WERI-Rb-1 (cell line): ENCODE results near the gene COMMD7.
A peak's percentile ranks its signal among the peaks of the same experiment; 100 is the strongest.

Experiments
- DNase-seq: peaks from one replicate; pipeline ENCODE4 v3.0.0-alpha.2; 2020
- H3K27ac ChIP-seq: fragments of 250-450 bp; sonication (Bioruptor Pico); 2 replicates; pipeline ENCODE4 v1.5.1; 2020; ENCODE audit warnings: mild to moderate bottlenecking, moderate library complexity
- H3K27me3 ChIP-seq: fragments of 250-450 bp; sonication (Bioruptor Pico); 2 replicates; pipeline ENCODE4 v1.5.1; 2021; ENCODE audit warnings: mild to moderate bottlenecking, low read depth, moderate library complexity; ENCODE audit not compliant: insufficient read depth, severe bottlenecking
- H3K36me3 ChIP-seq: fragments of 250-450 bp; sonication (Bioruptor Pico); 2 replicates; pipeline ENCODE4 v1.5.1; 2020; ENCODE audit warnings: mild to moderate bottlenecking, moderate library complexity
- H3K4me3 ChIP-seq: 2 replicates; pipeline ENCODE4 v1.5.1; 2011; ENCODE audit warnings: low read depth, mild to moderate bottlenecking, control low read depth, low read length
- H3K9me3 ChIP-seq: fragments of 250-450 bp; sonication (Bioruptor Pico); 2 replicates; pipeline ENCODE4 v1.5.1; 2021; ENCODE audit warnings: mild to moderate bottlenecking, moderate library complexity; ENCODE audit not compliant: severe bottlenecking
- TF ChIP-seq, protein P1 (sequence below): IDR thresholded peaks from 2 replicates; pipeline ENCODE4 v1.5.1; 2011; ENCODE audit warnings: low read depth, mild to moderate bottlenecking, control low read depth, inconsistent platforms, low read length

The COMMD7 gene

DNA sequence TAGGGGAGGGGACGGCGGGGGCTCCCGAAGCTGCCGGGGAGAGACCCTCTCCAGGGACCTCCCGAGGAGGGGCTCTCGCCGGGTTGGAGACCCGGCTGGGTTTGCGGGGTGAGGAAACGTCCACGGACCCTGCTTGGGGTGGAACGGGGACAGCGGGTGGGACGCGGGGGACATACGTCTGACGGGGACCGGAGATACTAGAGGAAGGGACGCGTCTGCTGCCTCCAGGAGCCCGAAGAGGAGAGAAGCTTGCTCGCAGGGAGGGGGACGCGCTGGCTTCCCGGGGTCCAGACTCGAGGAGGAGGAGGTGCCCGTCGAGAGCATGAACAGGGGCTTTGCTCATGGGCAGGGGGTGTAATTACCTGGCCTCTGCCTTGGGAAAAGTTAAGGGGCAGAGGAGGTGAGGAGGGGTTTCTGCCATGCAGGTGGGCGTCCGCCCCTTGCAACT is 19.5 kb upstream of the COMMD7 start:
- Histone ChIP-seq H3K27ac (peak overlapping the region; percentile 70), H3K4me3 (peak overlapping the region; percentile 85), H3K9me3 (no peaks in the 10 kb centered on the region), H3K27me3 (no peaks in the 10 kb centered on the region), H3K36me3 (no peaks in the 10 kb centered on the region)
- TF ChIP-seq, protein P1, sequence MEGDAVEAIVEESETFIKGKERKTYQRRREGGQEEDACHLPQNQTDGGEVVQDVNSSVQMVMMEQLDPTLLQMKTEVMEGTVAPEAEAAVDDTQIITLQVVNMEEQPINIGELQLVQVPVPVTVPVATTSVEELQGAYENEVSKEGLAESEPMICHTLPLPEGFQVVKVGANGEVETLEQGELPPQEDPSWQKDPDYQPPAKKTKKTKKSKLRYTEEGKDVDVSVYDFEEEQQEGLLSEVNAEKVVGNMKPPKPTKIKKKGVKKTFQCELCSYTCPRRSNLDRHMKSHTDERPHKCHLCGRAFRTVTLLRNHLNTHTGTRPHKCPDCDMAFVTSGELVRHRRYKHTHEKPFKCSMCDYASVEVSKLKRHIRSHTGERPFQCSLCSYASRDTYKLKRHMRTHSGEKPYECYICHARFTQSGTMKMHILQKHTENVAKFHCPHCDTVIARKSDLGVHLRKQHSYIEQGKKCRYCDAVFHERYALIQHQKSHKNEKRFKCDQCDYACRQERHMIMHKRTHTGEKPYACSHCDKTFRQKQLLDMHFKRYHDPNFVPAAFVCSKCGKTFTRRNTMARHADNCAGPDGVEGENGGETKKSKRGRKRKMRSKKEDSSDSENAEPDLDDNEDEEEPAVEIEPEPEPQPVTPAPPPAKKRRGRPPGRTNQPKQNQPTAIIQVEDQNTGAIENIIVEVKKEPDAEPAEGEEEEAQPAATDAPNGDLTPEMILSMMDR, result no peak
- peak; percentile 25 for DNase-seq

DNA sequence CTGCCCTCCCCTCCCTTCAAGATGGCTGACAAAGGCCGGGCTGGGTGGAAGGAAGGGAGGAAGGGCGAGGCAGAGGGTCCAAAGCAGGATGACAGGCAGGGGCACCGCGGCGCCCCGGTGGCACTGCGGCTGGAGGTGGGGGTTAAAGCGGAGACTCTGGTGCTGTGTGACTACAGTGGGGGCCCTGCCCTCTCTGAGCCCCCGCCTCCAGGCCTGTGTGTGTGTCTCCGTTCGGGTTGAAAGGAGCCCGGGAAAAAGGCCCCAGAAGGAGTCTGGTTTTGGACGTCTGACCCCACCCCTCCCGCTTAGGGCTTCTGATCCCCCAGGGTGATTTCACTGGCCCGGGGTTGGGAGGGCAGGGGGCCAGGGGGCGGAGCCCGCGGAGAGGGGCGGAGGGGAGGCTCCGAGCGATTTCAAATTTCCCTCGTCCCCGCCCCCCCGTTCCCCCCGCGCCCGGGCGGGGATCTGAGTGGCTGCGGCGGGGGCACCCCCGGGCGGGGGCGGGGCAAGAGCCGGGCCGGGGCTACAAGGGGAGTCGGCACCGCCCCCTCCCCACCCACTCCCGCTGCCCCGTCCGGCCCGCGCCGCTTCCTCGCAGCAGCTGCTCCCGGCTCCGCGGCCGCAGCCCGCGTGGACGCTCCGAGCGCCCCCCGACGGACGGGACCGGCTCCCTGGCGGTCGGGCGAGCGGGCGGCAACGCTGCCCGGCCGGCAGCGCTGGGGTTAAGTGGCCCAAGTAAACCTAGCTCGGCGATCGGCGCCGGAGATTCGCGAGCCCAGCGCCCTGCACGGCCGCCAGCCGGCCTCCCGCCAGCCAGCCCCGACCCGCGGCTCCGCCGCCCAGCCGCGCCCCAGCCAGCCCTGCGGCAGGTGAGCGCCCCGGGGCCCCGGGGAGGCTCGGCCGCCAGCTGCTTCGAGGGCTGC is 18.8 kb upstream of the COMMD7 start, which contains the start of gene DNMT3B:
DNMT3B (plus strand) TSS at position 555 of the 923 bp plus-strand sequence. CDS start 17,939 bp downstream, outside the sequence.
- no peaks in the 10 kb centered on the region for H3K9me3 ChIP-seq
- DNase-seq, result peak; percentile 86
- no peaks in the 10 kb centered on the region for H3K36me3 ChIP-seq
- no peaks in the 10 kb centered on the region for H3K27me3 ChIP-seq
- peak within 1 kb of the TSS; percentile 70 for H3K27ac ChIP-seq
- TF ChIP-seq, protein P1, result peak; percentile 15; the same call in 1 of the 2 replicates
- peak within 1 kb of the TSS; percentile 85 for H3K4me3 ChIP-seq

DNA sequence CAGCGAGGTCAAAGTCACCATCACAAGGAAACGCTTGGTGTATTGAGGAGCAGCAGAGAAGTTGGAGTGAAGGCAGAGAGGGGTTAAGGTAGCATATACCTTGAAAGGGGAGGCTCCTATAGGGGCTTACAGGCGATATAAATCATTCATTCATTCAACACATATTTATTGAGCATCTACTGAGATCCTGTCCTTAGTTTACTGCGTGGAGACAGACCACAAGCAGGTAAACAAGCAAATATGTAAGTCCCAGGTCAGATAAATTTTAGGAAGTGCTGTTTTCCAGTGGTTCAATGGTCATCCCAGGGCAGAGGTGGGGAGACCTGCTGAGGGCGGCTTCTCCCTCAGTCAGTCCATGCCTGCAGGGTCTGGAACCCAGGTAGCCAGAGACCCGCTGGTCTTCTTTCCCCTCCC is 18.2 kb upstream of the COMMD7 start:
- TF ChIP-seq, protein P1, result no peak
- no peaks in the 10 kb centered on the region for H3K27me3 ChIP-seq
- DNase-seq, result no peak
- H3K27ac ChIP-seq, result no peak overlapping the region
- H3K36me3 ChIP-seq, result no peaks in the 10 kb centered on the region
- H3K4me3 ChIP-seq, result no peak overlapping the region
- no peaks in the 10 kb centered on the region for H3K9me3 ChIP-seq

DNA sequence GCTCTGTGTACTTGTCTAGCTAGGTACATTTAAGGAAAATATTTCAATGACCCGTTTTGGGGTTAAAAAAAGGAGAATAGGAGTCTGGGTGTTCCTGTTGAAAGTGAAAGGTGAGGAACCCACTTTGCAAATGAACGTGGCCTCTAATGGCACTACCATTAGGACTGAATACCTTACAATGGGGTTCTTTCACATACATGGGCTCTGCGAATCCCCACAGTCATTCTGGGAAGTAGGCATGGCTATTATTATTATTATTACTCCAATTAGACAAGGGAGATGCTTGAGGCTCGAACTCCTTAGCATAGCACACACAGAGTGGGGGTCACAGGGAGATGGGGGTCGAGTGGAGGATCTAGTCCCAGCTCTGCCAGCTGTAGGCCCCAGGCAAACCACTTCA is 12.9 kb upstream of the COMMD7 start:
- Histone ChIP-seq H3K27me3 (no peaks in the 10 kb centered on the region), H3K9me3 (no peaks in the 10 kb centered on the region), H3K4me3 (no peak overlapping the region), H3K36me3 (no peaks in the 10 kb centered on the region), H3K27ac (no peak overlapping the region)
- DNase-seq, result no peak
- TF ChIP-seq, protein P1, result no peak

DNA sequence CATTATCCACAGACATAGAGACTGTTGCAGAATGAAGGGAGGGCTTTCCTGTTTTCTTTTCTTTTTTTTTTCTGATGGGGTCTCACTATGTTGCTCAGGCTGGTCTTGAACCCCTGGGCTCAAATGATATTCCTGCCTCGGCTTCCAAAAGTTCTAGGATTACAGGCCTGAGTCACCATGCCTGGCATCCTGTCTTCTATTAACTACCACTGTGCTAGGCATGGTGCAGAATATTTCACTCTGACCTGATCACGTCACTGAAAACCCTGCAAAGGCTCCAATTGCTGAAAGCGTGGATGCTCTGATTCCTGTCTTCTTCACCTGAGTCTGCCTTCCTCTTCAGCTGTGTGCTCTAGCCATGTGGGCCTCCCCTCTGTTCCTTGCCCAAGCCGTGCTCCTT is 10.5 kb upstream of the COMMD7 start:
- H3K27me3 ChIP-seq, result no peaks in the 10 kb centered on the region
- no peaks in the 10 kb centered on the region for H3K9me3 ChIP-seq
- no peaks in the 10 kb centered on the region for H3K36me3 ChIP-seq
- H3K27ac ChIP-seq, result no peak overlapping the region
- TF ChIP-seq, protein P1, result no peak
- no peak overlapping the region for H3K4me3 ChIP-seq
- no peak for DNase-seq
